SHP77 (cell line): ENCODE results near the gene HEPACAM2.

Source experiments
- DNase-seq, 2 experiments: peaks; one replicate each; lab custom pipeline; 2025; lab: John Stamatoyannopoulos, UW

Gene HEPACAM2

GRCh38 chr7:93147363-93147762, 78.9 kb downstream of the HEPACAM2 start:
- no peak for DNase-seq

- no peak for DNase-seq
Observed at GRCh38 chr7:93146472-93147141, 79.7 kb downstream of the HEPACAM2 start.

DNA sequence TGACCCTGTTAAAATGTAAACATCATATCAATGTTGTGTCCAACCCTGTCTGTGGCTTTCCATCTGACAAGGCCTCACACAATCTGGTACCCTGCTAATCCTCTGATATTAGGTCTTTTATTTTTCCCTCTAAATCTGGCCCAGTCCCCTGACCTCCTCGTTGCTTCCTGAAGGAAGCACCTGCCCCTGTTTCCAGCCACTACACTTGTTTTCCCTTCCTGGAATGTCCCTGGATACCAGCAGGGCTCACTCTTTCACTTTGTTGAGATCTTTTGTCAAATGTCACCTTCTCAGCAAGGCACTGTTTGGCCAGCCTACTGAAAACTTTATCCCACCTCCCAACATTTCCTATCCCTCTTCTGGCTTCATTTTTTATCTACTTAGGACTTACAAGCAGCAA, 80.2 kb downstream of the HEPACAM2 start:
- no peak for DNase-seq

GRCh38 chr7:93145354-93145753, 80.9 kb downstream of the HEPACAM2 start:
- no peak for DNase-seq

DNA sequence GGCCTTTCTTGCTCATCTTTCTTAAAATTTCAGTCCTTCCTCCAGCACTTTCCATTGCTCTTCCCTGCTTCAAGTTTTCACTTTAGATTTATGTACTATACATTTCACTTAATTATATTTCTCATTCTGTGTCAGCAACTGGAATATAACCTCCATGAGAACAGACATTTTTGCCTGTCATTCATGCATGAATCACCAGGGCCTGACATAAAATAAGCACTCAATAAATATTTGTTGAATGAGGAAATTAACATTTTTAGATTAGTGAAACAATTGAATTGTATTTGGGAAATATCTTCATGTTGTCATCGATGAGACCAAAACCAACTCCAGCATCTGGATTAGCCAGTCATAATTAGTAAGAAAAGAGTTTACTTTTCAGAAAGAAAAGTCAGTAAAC, 84.1 kb downstream of the HEPACAM2 start:
- DNase-seq = no peak

GRCh38 chr7:93140582-93141191, 85.6 kb downstream of the HEPACAM2 start:
- DNase-seq = no peak

DNA sequence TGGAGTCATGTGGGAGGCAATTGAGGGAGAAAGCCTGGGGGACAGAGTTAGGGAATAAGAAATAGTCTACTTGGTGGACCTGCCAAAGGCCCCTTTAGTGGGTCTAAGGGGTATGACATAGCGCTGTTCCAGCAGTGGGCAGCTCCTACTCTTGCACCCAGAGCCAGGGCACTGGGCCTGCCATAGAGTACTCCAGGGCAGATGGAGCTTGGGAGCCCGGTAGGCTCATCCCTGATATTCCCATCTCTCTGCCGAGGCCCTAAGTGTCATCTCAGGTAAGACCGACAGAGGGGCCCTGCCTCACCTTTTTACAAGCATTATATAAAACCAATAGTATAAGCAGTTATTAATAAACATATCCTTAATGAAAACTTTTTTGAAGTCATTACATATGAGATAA, 87.7 kb downstream of the HEPACAM2 start:
- no peak for DNase-seq
